Measurements from ENCODE around the gene PTCHD4.

- no peak for TF ChIP-seq CTCF (IDR thresholded peaks at IDR 0.05; ENCODE audit: poor library complexity, severe bottlenecking)
- no peak for TF ChIP-seq EZH2 (IDR thresholded peaks at IDR 0.05; ENCODE audit: borderline replicate concordance, insufficient read depth, low read length, poor library complexity, severe bottlenecking)
Measured at GRCh38 chr6:48092550-48093217, 18.3 kb downstream of the PTCHD4 start.
